B cell (primary cell): ENCODE results near the gene CAMTA1.

ENCODE experiments used
- CTCF ChIP-seq: fragments of 200-600 bp; IDR thresholded peaks from one replicate; pipeline ENCODE4 v1.8.0; 2022; ENCODE audit warnings: antibody characterized with exemption, mild to moderate bottlenecking
- EZH2 ChIP-seq: IDR thresholded peaks from 2 replicates; pipeline ENCODE4 v1.6.1; 2012; ENCODE audit warnings: borderline replicate concordance, low read depth, mild to moderate bottlenecking, moderate library complexity, low read length; ENCODE audit not compliant: insufficient read depth, poor library complexity, severe bottlenecking

DNA sequence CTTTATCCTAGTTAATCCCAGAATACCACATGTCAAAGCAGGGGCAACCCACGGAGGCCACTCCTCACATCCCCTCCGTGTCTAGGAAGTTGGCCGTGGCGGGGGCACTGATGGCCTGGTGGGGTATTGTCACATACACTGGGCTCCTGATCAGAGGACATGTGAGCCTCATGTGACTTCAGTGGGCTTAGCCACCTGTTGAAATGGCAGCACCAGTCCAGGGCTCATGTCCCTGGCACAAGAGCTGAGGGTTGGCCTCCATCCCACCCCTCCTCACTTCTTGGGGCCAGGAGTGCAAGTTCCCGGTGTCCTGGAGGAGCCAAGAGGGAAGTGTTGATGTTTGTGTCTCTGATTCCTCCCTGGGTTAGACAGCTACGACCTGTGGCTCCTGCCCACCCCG lies 313.4 kb downstream of the CAMTA1 start:
- TF ChIP-seq EZH2 (no peak), CTCF (no peak)
